ENCODE measurements around the gene HIKESHI.

The HIKESHI gene

GRCh38 chr11:86302092-86302793 lies at the start of gene HIKESHI:
TSS of gene HIKESHI (plus strand) at chr11:86302240. CDS start at chr11:86302449, 209 bp downstream.
- Histone ChIP-seq H3K9me3 (ENCODE audit: control insufficient read depth, insufficient read depth, low read length) (no peaks in the 10 kb centered on the region), H3K27ac (ENCODE audit: low read length) (no peak within 1 kb of the TSS), H3K36me3 (ENCODE audit: control insufficient read depth, insufficient read depth, low read length) (no peaks in the 10 kb centered on the region), H3K27me3 (ENCODE audit: control insufficient read depth, insufficient read depth, low read length) (no peaks in the 10 kb centered on the region), H3K4me3 (ENCODE audit: low read length) (peak within 1 kb of the TSS; percentile 87), H3K4me1 (ENCODE audit: control insufficient read depth, insufficient read depth, low read length) (no peaks in the 10 kb centered on the region)
- DNase-seq (ENCODE audit: low read depth, low spot score), result peak; percentile 85
- WGBS (ENCODE audit: insufficient coverage, insufficient read length), result no CpG with 5 or more reads among the region's 30 CpGs

- DNase-seq (ENCODE audit: low read depth, low spot score), result no peak
- no CpG with 5 or more reads among the region's 1 CpG for WGBS (ENCODE audit: insufficient coverage, insufficient read length)
- H3K27ac ChIP-seq (ENCODE audit: low read length), result no peak overlapping the region
- no peaks in the 10 kb centered on the region for H3K9me3 ChIP-seq (ENCODE audit: control insufficient read depth, insufficient read depth, low read length)
- no peaks in the 10 kb centered on the region for H3K27me3 ChIP-seq (ENCODE audit: control insufficient read depth, insufficient read depth, low read length)
- peaks cover 2% of the 10 kb centered on the region; the same call in 1 of the 2 replicates for H3K36me3 ChIP-seq (ENCODE audit: control insufficient read depth, insufficient read depth, low read length)
- no peak overlapping the region for H3K4me3 ChIP-seq (ENCODE audit: low read length)
- no peaks in the 10 kb centered on the region for H3K4me1 ChIP-seq (ENCODE audit: control insufficient read depth, insufficient read depth, low read length)
These were observed 46.1 kb upstream of the HIKESHI start for GRCh38 chr11:86255896-86256295.

- no peaks in the 10 kb centered on the region for H3K27me3 ChIP-seq (ENCODE audit: control insufficient read depth, insufficient read depth, low read length)
- H3K27ac ChIP-seq (ENCODE audit: low read length), result no peak overlapping the region
- DNase-seq (ENCODE audit: low read depth, low spot score), result no peak
- peaks cover 2% of the 10 kb centered on the region; the same call in 1 of the 2 replicates for H3K36me3 ChIP-seq (ENCODE audit: control insufficient read depth, insufficient read depth, low read length)
- WGBS (ENCODE audit: insufficient coverage, insufficient read length), result no CpG with 5 or more reads among the region's 6 CpGs
- H3K4me1 ChIP-seq (ENCODE audit: control insufficient read depth, insufficient read depth, low read length), result no peaks in the 10 kb centered on the region
- H3K4me3 ChIP-seq (ENCODE audit: low read length), result no peak overlapping the region
- H3K9me3 ChIP-seq (ENCODE audit: control insufficient read depth, insufficient read depth, low read length), result no peaks in the 10 kb centered on the region
These were observed 45.4 kb upstream of the HIKESHI start for GRCh38 chr11:86256608-86257007.

- H3K9me3 ChIP-seq (ENCODE audit: control insufficient read depth, insufficient read depth, low read length), result no peaks in the 10 kb centered on the region
- no peaks in the 10 kb centered on the region for H3K27me3 ChIP-seq (ENCODE audit: control insufficient read depth, insufficient read depth, low read length)
- no peaks in the 10 kb centered on the region for H3K4me1 ChIP-seq (ENCODE audit: control insufficient read depth, insufficient read depth, low read length)
- DNase-seq (ENCODE audit: low read depth, low spot score), result no peak
- no peak overlapping the region for H3K27ac ChIP-seq (ENCODE audit: low read length)
- no peak overlapping the region for H3K4me3 ChIP-seq (ENCODE audit: low read length)
- peaks cover 2% of the 10 kb centered on the region; the same call in 1 of the 2 replicates for H3K36me3 ChIP-seq (ENCODE audit: control insufficient read depth, insufficient read depth, low read length)
These were observed 44.6 kb upstream of the HIKESHI start for GRCh38 chr11:86257446-86257845.

- Histone ChIP-seq H3K4me3 (ENCODE audit: low read length) (no peak overlapping the region), H3K9me3 (ENCODE audit: control insufficient read depth, insufficient read depth, low read length) (no peaks in the 10 kb centered on the region), H3K27ac (ENCODE audit: low read length) (no peak overlapping the region), H3K36me3 (ENCODE audit: control insufficient read depth, insufficient read depth, low read length) (peaks cover 2% of the 10 kb centered on the region; the same call in 1 of the 2 replicates), H3K4me1 (ENCODE audit: control insufficient read depth, insufficient read depth, low read length) (no peaks in the 10 kb centered on the region), H3K27me3 (ENCODE audit: control insufficient read depth, insufficient read depth, low read length) (no peaks in the 10 kb centered on the region)
- no peak for DNase-seq (ENCODE audit: low read depth, low spot score)
- WGBS (ENCODE audit: insufficient coverage, insufficient read length), result no CpG with 5 or more reads among the region's 1 CpG
These were observed 42.3 kb upstream of the HIKESHI start for GRCh38 chr11:86259730-86260129.

GRCh38 chr11:86261328-86261727 lies 40.7 kb upstream of the HIKESHI start:
- Histone ChIP-seq H3K4me3 (ENCODE audit: low read length) (no peak overlapping the region), H3K36me3 (ENCODE audit: control insufficient read depth, insufficient read depth, low read length) (peaks cover 2% of the 10 kb centered on the region; the same call in 1 of the 2 replicates), H3K27me3 (ENCODE audit: control insufficient read depth, insufficient read depth, low read length) (no peaks in the 10 kb centered on the region), H3K4me1 (ENCODE audit: control insufficient read depth, insufficient read depth, low read length) (no peaks in the 10 kb centered on the region), H3K9me3 (ENCODE audit: control insufficient read depth, insufficient read depth, low read length) (no peaks in the 10 kb centered on the region), H3K27ac (ENCODE audit: low read length) (no peak overlapping the region)
- no CpG with 5 or more reads among the region's 3 CpGs for WGBS (ENCODE audit: insufficient coverage, insufficient read length)
- no peak for DNase-seq (ENCODE audit: low read depth, low spot score)

GRCh38 chr11:86262387-86262786 lies 39.7 kb upstream of the HIKESHI start:
- no peaks in the 10 kb centered on the region for H3K4me1 ChIP-seq (ENCODE audit: control insufficient read depth, insufficient read depth, low read length)
- no peaks in the 10 kb centered on the region for H3K9me3 ChIP-seq (ENCODE audit: control insufficient read depth, insufficient read depth, low read length)
- no CpG with 5 or more reads among the region's 6 CpGs for WGBS (ENCODE audit: insufficient coverage, insufficient read length)
- H3K36me3 ChIP-seq (ENCODE audit: control insufficient read depth, insufficient read depth, low read length), result no peaks in the 10 kb centered on the region; the same call in 1 of the 2 replicates
- H3K27ac ChIP-seq (ENCODE audit: low read length), result no peak overlapping the region
- H3K4me3 ChIP-seq (ENCODE audit: low read length), result no peak overlapping the region
- H3K27me3 ChIP-seq (ENCODE audit: control insufficient read depth, insufficient read depth, low read length), result no peaks in the 10 kb centered on the region
- no peak for DNase-seq (ENCODE audit: low read depth, low spot score)

GRCh38 chr11:86264649-86265048 lies 37.4 kb upstream of the HIKESHI start:
- Histone ChIP-seq H3K4me3 (ENCODE audit: low read length) (no peak overlapping the region), H3K27me3 (ENCODE audit: control insufficient read depth, insufficient read depth, low read length) (no peaks in the 10 kb centered on the region), H3K4me1 (ENCODE audit: control insufficient read depth, insufficient read depth, low read length) (no peaks in the 10 kb centered on the region), H3K27ac (ENCODE audit: low read length) (no peak overlapping the region), H3K9me3 (ENCODE audit: control insufficient read depth, insufficient read depth, low read length) (no peaks in the 10 kb centered on the region), H3K36me3 (ENCODE audit: control insufficient read depth, insufficient read depth, low read length) (no peaks in the 10 kb centered on the region)
- DNase-seq (ENCODE audit: low read depth, low spot score), result no peak
- no CpG with 5 or more reads among the region's 2 CpGs for WGBS (ENCODE audit: insufficient coverage, insufficient read length)

GRCh38 chr11:86265194-86265593 lies 36.8 kb upstream of the HIKESHI start:
- Histone ChIP-seq H3K27ac (ENCODE audit: low read length) (no peak overlapping the region), H3K36me3 (ENCODE audit: control insufficient read depth, insufficient read depth, low read length) (no peaks in the 10 kb centered on the region), H3K4me3 (ENCODE audit: low read length) (no peak overlapping the region), H3K4me1 (ENCODE audit: control insufficient read depth, insufficient read depth, low read length) (no peaks in the 10 kb centered on the region), H3K27me3 (ENCODE audit: control insufficient read depth, insufficient read depth, low read length) (no peaks in the 10 kb centered on the region), H3K9me3 (ENCODE audit: control insufficient read depth, insufficient read depth, low read length) (no peaks in the 10 kb centered on the region)
- DNase-seq (ENCODE audit: low read depth, low spot score), result no peak

- no peak for DNase-seq (ENCODE audit: low read depth, low spot score)
- no peaks in the 10 kb centered on the region for H3K27me3 ChIP-seq (ENCODE audit: control insufficient read depth, insufficient read depth, low read length)
- H3K9me3 ChIP-seq (ENCODE audit: control insufficient read depth, insufficient read depth, low read length), result no peaks in the 10 kb centered on the region
- no peak overlapping the region for H3K27ac ChIP-seq (ENCODE audit: low read length)
- no CpG with 5 or more reads among the region's 1 CpG for WGBS (ENCODE audit: insufficient coverage, insufficient read length)
- H3K36me3 ChIP-seq (ENCODE audit: control insufficient read depth, insufficient read depth, low read length), result no peaks in the 10 kb centered on the region; the same call in 1 of the 2 replicates
- no peak overlapping the region for H3K4me3 ChIP-seq (ENCODE audit: low read length)
- peaks cover 1% of the 10 kb centered on the region; the same call in 1 of the 2 replicates for H3K4me1 ChIP-seq (ENCODE audit: control insufficient read depth, insufficient read depth, low read length)
These were observed 32.4 kb upstream of the HIKESHI start for GRCh38 chr11:86269645-86270044.

GRCh38 chr11:86274503-86274902 lies 27.5 kb upstream of the HIKESHI start:
- H3K27me3 ChIP-seq (ENCODE audit: control insufficient read depth, insufficient read depth, low read length), result no peaks in the 10 kb centered on the region
- H3K9me3 ChIP-seq (ENCODE audit: control insufficient read depth, insufficient read depth, low read length), result no peaks in the 10 kb centered on the region
- no peak overlapping the region for H3K27ac ChIP-seq (ENCODE audit: low read length)
- WGBS (ENCODE audit: insufficient coverage, insufficient read length), result no CpG with 5 or more reads among the region's 6 CpGs
- no peaks in the 10 kb centered on the region; the same call in 1 of the 2 replicates for H3K36me3 ChIP-seq (ENCODE audit: control insufficient read depth, insufficient read depth, low read length)
- H3K4me1 ChIP-seq (ENCODE audit: control insufficient read depth, insufficient read depth, low read length), result peaks cover 1% of the 10 kb centered on the region; the same call in 1 of the 2 replicates
- H3K4me3 ChIP-seq (ENCODE audit: low read length), result no peak overlapping the region
- DNase-seq (ENCODE audit: low read depth, low spot score), result peak; percentile 27
